HepG2 (cell line): Measurements from ENCODE around the gene MIDN. TPM values are rescaled to one million over a fixed set of nuclear protein-coding genes. Genes with fewer than 3 reads are reported as not detected.

Experiments used
- ATAC-seq: fragments of 200-7000 bp; cut with Tn5 transposase; 3 replicates; pipeline ENCODE4 v1.9.1; 2020; ENCODE audit warnings: mild to moderate bottlenecking, moderate library complexity
- BruUV-seq: library from RNA; stranded (reverse); fragments of 400-500 nt; replicated peaks from 2 replicates; lab custom pipeline; 2021; lab: Mats Ljungman, UMichigan
- CTCF ChIA-PET: fragments of 300-600 bp; formaldehyde crosslinking; extraction: SDS; loops from one replicate; lab custom pipeline; 2021; ENCODE audit warnings: low total read pairs, inconsistent platforms, low intra/inter-chr PET ratio; lab: Yijun Ruan, JAX
- POLR2A ChIA-PET: fragments of 350-600 bp; sonication (Branson Sonifier 250); formaldehyde crosslinking; loops from one replicate; lab custom pipeline; 2020; ENCODE audit warnings: antibody characterized with exemption, inconsistent platforms; lab: Yijun Ruan, JAX
- DNase-seq: peaks from one replicate; pipeline ENCODE4 v3.0.0-alpha.2; 2015; ENCODE audit warnings: low spot score
- FAIRE-seq: peaks from 3 replicates; lab custom pipeline; 2011; peaks lifted over from hg19 to GRCh38; lab: Jason Lieb, UNC
- H2AFZ ChIP-seq: one replicate; pipeline ENCODE4 v1.6.1; 2011; ENCODE audit warnings: low read length, inconsistent platforms
- H3K27ac ChIP-seq: fragments of 300-600 bp; 3 replicates; pipeline ENCODE4 v1.8.0; 2011; ENCODE audit warnings: mixed run types, mild to moderate bottlenecking, mixed read lengths, low read length, inconsistent platforms; ENCODE audit not compliant: insufficient read depth; ENCODE audit errors: extremely low read length
- H3K27me3 ChIP-seq, 2 experiments: fragments of 200-600 bp in 1 of 2; 2 replicates in 1 of 2; 3 replicates in 1 of 2; pipeline versions ENCODE4 v1.6.0 to v1.8.0; 2011; ENCODE audit warnings: low read length in 2 of 2, mild to moderate bottlenecking in 2 of 2, moderate library complexity in 2 of 2, inconsistent platforms in 1 of 2; ENCODE audit not compliant: insufficient read depth in 2 of 2, control insufficient read depth in 1 of 2
- H3K36me3 ChIP-seq, 2 experiments: fragments of 200-600 bp in 1 of 2; replicated peaks in 1 of 2; 2 replicates in 1 of 2; 3 replicates in 1 of 2; pipeline versions ENCODE4 v1.5.1 to v1.8.0; 2011; ENCODE audit warnings: low read length in 2 of 2, inconsistent platforms in 1 of 2; ENCODE audit not compliant: insufficient read depth in 2 of 2, control insufficient read depth in 1 of 2
- H3K4me1 ChIP-seq: 2 replicates; pipeline ENCODE4 v1.5.1; 2012; ENCODE audit warnings: low read length, inconsistent platforms; ENCODE audit not compliant: insufficient read depth
- H3K4me2 ChIP-seq: 2 replicates; pipeline ENCODE4 v1.6.0; 2011; ENCODE audit warnings: low read depth, low read length, inconsistent platforms
- H3K4me3 ChIP-seq, 3 experiments: fragments of 200-600 bp in 1 of 3; sonication (generic), shearing (Covaris generic) in 1 of 3; replicated peaks in 1 of 3; 2 replicates each; pipeline ENCODE4 v1.5.1; 2011 to 2016; ENCODE audit warnings: low read length in 3 of 3, inconsistent platforms in 2 of 3, low read depth in 2 of 3, mild to moderate bottlenecking in 2 of 3, control low read depth in 1 of 3, mixed read lengths in 1 of 3; ENCODE audit not compliant: insufficient read depth in 1 of 3
- H3K79me2 ChIP-seq: one replicate; pipeline ENCODE4 v1.6.1; 2011; ENCODE audit warnings: low read length, inconsistent platforms; ENCODE audit not compliant: insufficient read depth
- H3K9ac ChIP-seq: 2 replicates; pipeline ENCODE4 v1.6.0; 2011; ENCODE audit warnings: mild to moderate bottlenecking, low read depth, low read length, inconsistent platforms; ENCODE audit not compliant: insufficient read depth
- H3K9me3 ChIP-seq: 2 replicates; pipeline ENCODE4 v1.5.1; 2012; ENCODE audit warnings: mild to moderate bottlenecking, low read length
- H4K20me1 ChIP-seq: 2 replicates; pipeline ENCODE4 v1.6.0; 2011; ENCODE audit warnings: inconsistent platforms, mild to moderate bottlenecking, low read length, moderate library complexity; ENCODE audit not compliant: insufficient read depth
- EEA1 ChIP-seq: sonication (generic); formaldehyde crosslinking; IDR thresholded peaks from 2 replicates; pipeline ENCODE4 v1.5.1; 2020; ENCODE audit warnings: mild to moderate bottlenecking, missing genetic modification reagents, borderline replicate concordance
- ZMYM3 ChIP-seq: sonication (generic); formaldehyde crosslinking; IDR thresholded peaks from 2 replicates; pipeline ENCODE4 v1.5.1; 2020; ENCODE audit warnings: mild to moderate bottlenecking, missing genetic modification reagents
- ZNF629 ChIP-seq: sonication (generic); formaldehyde crosslinking; conservative IDR thresholded peaks from 2 replicates; pipeline ENCODE4 v1.5.0; 2020; ENCODE audit warnings: missing genetic modification reagents
- ZNF879 ChIP-seq: sonication (generic); formaldehyde crosslinking; IDR thresholded peaks from 2 replicates; pipeline ENCODE4 v1.8.1; 2023; ENCODE audit warnings: missing genetic modification reagents
- WGBS: methylation state at CpG from one replicate; pipeline ENCODE4 v1.1.6; 2017; ENCODE audit warnings: low lambda C conversion rate; 5-methylcytosine and 5-hydroxymethylcytosine counted together
- in situ Hi-C: cut with HindIII; loops from 2 replicates; pipeline ENCODE4 v1.10.0; 2017; ENCODE audit warnings: low pct_unique_long_range_greater_than_20kb; ENCODE audit not compliant: extremely low pct_ligation_motif_present
- intact Hi-C: fragments of 100-400 bp; cut with micrococcal nuclease; formaldehyde crosslinking; loops from one replicate; pipeline ENCODE4 v1.10.0; 2022; ENCODE audit not compliant: unreplicated experiment
- polyA plus RNA-seq, 8 experiments: library from polyadenylated mRNA; depleted of rRNA in 3 of 8; stranded (reverse) in 7 of 8; unstranded in 1 of 8; fragments of >200 nt; fragmentation: Illumina TruSeq in 4 of 8; extraction: Trizol in 4 of 8; gene quantifications; 2 replicates each; pipeline versions ENCODE4 v1.2.1 to v1.2.3, GENCODE V29; 2011 to 2016; ENCODE audit warnings: low read depth in 4 of 8, missing spikeins in 1 of 8, mixed read lengths in 1 of 8; ENCODE audit not compliant: insufficient read depth in 1 of 8
- total RNA-seq, 5 experiments: library from RNA; depleted of rRNA; stranded (reverse); fragments of >200 nt; fragmentation: Illumina TruSeq; extraction: Trizol; gene quantifications; 2 replicates each; pipeline ENCODE4 v1.2.3, GENCODE V29; 2016; ENCODE audit warnings: low read depth in 1 of 5
- TF ChIP-seq, protein P1 (sequence below): sonication (generic); formaldehyde crosslinking; IDR thresholded peaks from one replicate; pipeline ENCODE4 v1.5.1; 2020; ENCODE audit warnings: mild to moderate bottlenecking, missing genetic modification reagents; ENCODE audit errors: not compliant biosample characterization

Gene MIDN
- total and polyA plus RNA-seq, 2 of the 13 experiments (the other 11 are each of a cell fraction or from before 2014, with no cell fraction given) = 8.4 to 18.0 TPM

- peaks cover 15% of the 10 kb centered on the region for H3K79me2 ChIP-seq
- H3K9me3 ChIP-seq = no peaks in the 10 kb centered on the region
- H4K20me1 ChIP-seq = peaks cover 16% of the 10 kb centered on the region
- H3K27me3 ChIP-seq = no peaks in the 10 kb centered on the region
- H3K4me2 ChIP-seq = peak overlapping the region; percentile 79
- in situ Hi-C loops = loop anchor here (5.0 kb wide), 1 partner anchor 34 kb away; the partner anchor contains the start of gene ATP5F1D
- WGBS = 89% methylated on average over 10 of the region's 10 CpGs
- peaks cover 17 to 44% of the 10 kb centered on the region in 2 experiments for H3K36me3 ChIP-seq
- ATAC-seq (no peak), DNase-seq (no peak), FAIRE-seq (no peak)
- ChIA-PET POLR2A (interaction anchor here (1.0 kb wide), 1 partner anchor 30 kb away, joined by 4 read pairs; no protein-coding TSS in a partner anchor), CTCF (no interaction called here)
- no peak overlapping the region for H2AFZ ChIP-seq
- peaks cover 46% of the 10 kb centered on the region for H3K4me1 ChIP-seq
- no TSS peak for BruUV-seq
- H3K9ac ChIP-seq = peak overlapping the region; percentile 95
- H3K4me3 ChIP-seq = peak overlapping the region in 2 of 3 experiments; percentile 73 to 85; a peak in 4 of 6 replicates
- no peak for TF ChIP-seq ZNF879 (CRISPR knock-in tag)
- TF ChIP-seq EEA1 (CRISPR knock-in tag) = no peak
- TF ChIP-seq, protein P1, sequence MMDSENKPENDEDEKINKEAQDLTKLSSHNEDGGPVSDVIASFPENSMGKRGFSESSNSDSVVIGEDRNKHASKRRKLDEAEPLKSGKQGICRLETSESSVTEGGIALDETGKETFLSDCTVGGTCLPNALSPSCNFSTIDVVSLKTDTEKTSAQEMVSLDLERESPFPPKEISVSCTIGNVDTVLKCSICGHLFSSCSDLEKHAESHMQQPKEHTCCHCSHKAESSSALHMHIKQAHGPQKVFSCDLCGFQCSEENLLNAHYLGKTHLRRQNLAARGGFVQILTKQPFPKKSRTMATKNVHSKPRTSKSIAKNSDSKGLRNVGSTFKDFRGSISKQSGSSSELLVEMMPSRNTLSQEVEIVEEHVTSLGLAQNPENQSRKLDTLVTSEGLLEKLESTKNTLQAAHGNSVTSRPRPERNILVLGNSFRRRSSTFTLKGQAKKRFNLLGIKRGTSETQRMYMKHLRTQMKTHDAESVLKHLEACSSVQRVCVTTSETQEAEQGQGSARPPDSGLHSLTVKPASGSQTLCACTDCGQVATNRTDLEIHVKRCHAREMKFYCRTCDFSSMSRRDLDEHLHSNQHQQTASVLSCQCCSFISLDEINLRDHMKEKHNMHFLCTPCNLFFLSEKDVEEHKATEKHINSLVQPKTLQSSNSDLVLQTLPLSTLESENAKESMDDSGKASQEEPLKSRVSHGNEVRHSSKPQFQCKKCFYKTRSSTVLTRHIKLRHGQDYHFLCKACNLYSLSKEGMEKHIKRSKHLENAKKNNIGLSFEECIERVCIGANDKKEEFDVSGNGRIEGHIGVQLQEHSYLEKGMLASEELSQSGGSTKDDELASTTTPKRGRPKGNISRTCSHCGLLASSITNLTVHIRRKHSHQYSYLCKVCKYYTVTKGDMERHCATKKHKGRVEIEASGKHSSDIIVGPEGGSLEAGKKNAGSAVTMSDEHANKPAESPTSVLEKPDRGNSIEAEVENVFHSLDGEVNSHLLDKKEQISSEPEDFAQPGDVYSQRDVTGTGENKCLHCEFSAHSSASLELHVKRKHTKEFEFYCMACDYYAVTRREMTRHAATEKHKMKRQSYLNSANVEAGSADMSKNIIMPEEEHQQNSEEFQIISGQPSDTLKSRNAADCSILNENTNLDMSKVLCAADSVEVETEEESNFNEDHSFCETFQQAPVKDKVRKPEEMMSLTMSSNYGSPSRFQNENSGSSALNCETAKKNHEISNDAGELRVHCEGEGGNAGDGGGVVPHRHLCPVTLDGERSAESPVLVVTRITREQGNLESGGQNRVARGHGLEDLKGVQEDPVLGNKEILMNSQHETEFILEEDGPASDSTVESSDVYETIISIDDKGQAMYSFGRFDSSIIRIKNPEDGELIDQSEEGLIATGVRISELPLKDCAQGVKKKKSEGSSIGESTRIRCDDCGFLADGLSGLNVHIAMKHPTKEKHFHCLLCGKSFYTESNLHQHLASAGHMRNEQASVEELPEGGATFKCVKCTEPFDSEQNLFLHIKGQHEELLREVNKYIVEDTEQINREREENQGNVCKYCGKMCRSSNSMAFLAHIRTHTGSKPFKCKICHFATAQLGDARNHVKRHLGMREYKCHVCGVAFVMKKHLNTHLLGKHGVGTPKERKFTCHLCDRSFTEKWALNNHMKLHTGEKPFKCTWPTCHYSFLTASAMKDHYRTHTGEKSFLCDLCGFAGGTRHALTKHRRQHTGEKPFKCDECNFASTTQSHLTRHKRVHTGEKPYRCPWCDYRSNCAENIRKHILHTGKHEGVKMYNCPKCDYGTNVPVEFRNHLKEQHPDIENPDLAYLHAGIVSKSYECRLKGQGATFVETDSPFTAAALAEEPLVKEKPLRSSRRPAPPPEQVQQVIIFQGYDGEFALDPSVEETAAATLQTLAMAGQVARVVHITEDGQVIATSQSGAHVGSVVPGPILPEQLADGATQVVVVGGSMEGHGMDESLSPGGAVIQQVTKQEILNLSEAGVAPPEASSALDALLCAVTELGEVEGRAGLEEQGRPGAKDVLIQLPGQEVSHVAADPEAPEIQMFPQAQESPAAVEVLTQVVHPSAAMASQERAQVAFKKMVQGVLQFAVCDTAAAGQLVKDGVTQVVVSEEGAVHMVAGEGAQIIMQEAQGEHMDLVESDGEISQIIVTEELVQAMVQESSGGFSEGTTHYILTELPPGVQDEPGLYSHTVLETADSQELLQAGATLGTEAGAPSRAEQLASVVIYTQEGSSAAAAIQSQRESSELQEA (CRISPR knock-in tag) = no peak
- peak; percentile 59 for TF ChIP-seq ZMYM3 (CRISPR knock-in tag)
- peak; percentile 94 for TF ChIP-seq ZNF629
- intact Hi-C loops = no loop called here
- peak overlapping the region; percentile 100 for H3K27ac ChIP-seq
These were observed 28.2 kb downstream of the MIDN start for GRCh38 chr19:1276628-1277022.
